Measurements from ENCODE around the gene ASCC1.
"Not testable (repeated sequence)": the region's sequence is repeated elsewhere in the genome, so short reads cannot be mapped to it uniquely, and the experiment has no call there.

ASCC1 gene, protein sequence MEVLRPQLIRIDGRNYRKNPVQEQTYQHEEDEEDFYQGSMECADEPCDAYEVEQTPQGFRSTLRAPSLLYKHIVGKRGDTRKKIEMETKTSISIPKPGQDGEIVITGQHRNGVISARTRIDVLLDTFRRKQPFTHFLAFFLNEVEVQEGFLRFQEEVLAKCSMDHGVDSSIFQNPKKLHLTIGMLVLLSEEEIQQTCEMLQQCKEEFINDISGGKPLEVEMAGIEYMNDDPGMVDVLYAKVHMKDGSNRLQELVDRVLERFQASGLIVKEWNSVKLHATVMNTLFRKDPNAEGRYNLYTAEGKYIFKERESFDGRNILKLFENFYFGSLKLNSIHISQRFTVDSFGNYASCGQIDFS

GRCh38 chr10:72215611-72216549 is at the start of gene ASCC1, which contains the start of gene ANAPC16:
ASCC1 (minus strand) TSS chr10:72216276; CDS start chr10:72213298, 2,978 bp downstream.
ANAPC16 (plus strand) TSS chr10:72216012; CDS start chr10:72223915, 7,903 bp downstream.
- DNase-seq (ENCODE audit: low read depth) = peak; percentile 83

- DNase-seq (ENCODE audit: low read depth) = no peak
Observed at GRCh38 chr10:72265508-72265907, 49.4 kb upstream of the ASCC1 start.

DNA sequence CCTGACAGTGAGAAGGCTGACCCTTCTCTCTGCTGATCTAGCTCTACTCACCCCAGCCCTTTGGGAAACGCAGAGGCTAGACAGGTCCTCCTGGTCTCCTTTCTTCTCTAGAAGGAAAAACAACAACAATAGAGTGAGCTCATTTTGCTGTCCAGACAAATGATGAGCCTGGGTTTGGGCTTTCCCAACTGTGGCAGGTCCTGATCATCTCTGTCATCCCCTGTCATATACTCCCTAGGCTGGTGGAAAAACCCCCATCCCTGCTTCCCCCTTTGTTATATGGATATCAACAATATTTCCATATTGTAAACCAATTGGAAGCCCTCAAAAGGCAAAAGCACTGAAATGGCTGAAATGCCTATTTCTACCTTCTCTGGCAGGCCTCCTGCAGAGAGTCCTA is 48.5 kb upstream of the ASCC1 start:
- DNase-seq (ENCODE audit: low read depth) = no peak

DNA sequence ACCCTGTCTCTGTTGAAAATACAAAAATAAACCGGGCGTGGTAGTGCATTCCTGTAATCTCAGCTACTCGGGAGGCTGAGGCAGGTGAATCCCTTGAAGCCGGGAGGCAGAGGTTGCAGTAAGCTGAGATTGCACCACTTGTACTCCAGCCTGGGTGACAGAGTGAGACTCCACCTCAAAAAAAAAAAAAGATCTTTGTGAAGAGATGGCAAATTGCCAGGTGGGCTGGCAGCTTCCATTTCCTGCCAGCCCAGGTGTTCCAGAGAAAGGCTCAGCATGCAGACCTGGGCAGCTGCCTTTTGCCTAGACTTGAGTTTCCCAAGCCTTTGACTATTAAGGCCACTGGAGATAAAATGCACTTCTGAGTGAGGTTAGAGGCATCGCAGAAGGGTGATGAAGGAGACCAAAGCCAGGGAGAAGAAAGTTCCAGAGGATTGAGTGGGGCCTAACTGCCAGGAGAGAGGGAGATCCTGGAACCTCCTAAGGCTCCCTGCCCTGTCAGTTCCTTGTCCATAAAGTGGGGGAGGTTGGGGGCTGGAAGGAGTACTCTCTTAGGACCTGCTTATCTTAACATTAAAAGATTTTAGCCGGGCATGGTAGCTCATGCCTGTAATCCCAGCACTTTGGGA is 47.7 kb upstream of the ASCC1 start:
- no peak for DNase-seq (ENCODE audit: low read depth)

GRCh38 chr10:72261784-72262404 is 45.8 kb upstream of the ASCC1 start:
- DNase-seq (ENCODE audit: low read depth) = no peak

- DNase-seq (ENCODE audit: low read depth) = no peak
Observed at GRCh38 chr10:72260976-72261783, 45.1 kb upstream of the ASCC1 start.

- DNase-seq (ENCODE audit: low read depth) = peak; percentile 95
Observed at GRCh38 chr10:72260239-72260975, 44.3 kb upstream of the ASCC1 start.

- DNase-seq (ENCODE audit: low read depth) = peak; percentile 91
Observed at GRCh38 chr10:72259491-72260238, 43.6 kb upstream of the ASCC1 start.

DNA sequence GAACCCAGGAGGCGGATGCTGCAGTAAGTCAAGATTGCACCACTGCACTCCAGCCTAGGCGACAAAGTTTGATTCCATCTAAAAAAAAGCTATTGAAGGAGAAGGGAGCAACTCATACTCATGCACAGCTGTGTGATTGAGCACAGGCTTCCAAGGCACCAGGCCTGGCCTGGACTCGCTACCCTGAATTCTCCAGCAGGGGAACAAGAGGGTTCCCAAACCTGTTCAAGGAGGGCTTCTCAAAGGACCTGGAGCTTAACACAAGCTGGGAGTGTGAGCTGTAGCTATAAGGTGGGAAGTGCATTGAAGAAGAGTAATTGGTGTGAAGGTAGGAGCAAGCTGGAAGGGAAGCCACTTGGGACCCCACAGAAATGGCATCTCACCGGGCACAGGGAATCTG is 42.5 kb upstream of the ASCC1 start:
- no peak for DNase-seq (ENCODE audit: low read depth)

GRCh38 chr10:72257051-72257892 is 41.2 kb upstream of the ASCC1 start:
- DNase-seq (ENCODE audit: low read depth) = no peak

GRCh38 chr10:72255977-72256729 is 40.1 kb upstream of the ASCC1 start:
- DNase-seq (ENCODE audit: low read depth) = no peak

- DNase-seq (ENCODE audit: low read depth) = peak; percentile 85
Observed at GRCh38 chr10:72254813-72255568, 38.9 kb upstream of the ASCC1 start.

GRCh38 chr10:72253578-72253977 is 37.5 kb upstream of the ASCC1 start:
- no peak for DNase-seq (ENCODE audit: low read depth)

GRCh38 chr10:72252972-72253371 is 36.9 kb upstream of the ASCC1 start:
- no peak for DNase-seq (ENCODE audit: low read depth)

GRCh38 chr10:72251635-72252034 is 35.6 kb upstream of the ASCC1 start:
- no peak for DNase-seq (ENCODE audit: low read depth)

DNA sequence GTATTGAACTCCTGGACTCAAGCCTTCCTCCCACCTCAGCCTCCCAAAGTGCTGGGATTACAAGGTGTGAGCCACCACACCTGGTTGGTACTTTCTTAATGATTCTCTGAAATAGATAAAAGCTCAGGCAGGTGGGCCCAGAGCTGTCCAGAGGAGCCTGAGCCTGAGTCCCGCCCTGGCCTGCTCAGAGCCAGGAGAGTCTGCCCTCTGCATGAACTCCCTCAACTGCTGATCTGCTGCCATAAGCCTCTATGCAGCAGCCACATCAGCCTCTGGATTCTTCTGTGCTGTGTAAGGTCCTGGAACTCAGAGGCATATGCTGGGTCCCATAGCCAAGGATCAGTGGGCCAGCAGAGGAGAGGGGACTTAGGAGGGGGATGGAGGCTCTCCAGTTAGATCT is 34.6 kb upstream of the ASCC1 start:
- DNase-seq (ENCODE audit: low read depth) = peak; percentile 64

DNA sequence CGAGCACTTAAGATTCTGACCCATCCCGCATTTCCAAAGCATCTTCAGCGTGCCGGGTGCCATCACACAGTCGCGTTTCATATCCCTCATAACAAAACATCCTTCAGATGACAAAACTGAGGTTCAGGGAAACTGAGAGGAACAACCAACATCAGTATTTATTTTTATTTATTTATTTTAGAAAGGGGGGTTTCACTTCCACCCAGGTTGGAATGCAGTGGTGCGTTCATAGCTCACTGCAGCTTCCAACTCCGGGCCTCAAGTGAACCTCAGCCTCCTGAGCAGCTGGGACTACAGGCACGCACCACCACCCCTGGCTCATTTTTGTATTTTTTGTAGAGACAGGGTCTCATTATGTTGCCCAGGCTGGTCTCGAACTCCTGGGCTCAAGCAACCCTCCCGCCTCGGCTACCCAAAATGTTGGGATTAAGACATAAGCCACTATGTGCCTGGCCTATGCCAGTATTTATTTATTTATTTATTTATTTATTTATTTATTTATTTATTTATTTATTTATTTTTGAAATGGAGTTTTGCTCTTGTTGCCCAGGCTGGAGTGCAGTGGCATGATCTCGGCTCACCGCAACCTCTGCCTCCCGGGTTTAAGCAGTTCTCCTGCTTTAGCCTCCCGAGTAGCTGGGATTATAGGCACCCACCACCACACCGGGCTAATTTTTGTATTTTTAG is 33.2 kb upstream of the ASCC1 start:
- DNase-seq (ENCODE audit: low read depth) = not testable (repeated sequence)

Measured in fibroblast of the conjunctiva (primary cell).